GM23338 (cell line): Measurements from ENCODE around the gene POLR2L. TPM values are rescaled to one million over a fixed set of nuclear protein-coding genes. Genes with fewer than 3 reads are reported as not detected.

ENCODE experiments used
- ATAC-seq: fragments of 200-7000 bp; cut with Tn5 transposase; 3 replicates; pipeline ENCODE4 v1.9.1; 2020
- DNase-seq: peaks from one replicate; pipeline ENCODE4 v3.0.0-alpha.2; 2015; ENCODE audit warnings: low spot score
- H2AFZ ChIP-seq: fragments of 200-600 bp; sonication (generic); 2 replicates; pipeline ENCODE4 v1.8.0; 2016; ENCODE audit warnings: antibody characterized with exemption, mild to moderate bottlenecking, moderate library complexity
- H3F3A ChIP-seq: fragments of 200-600 bp; sonication (generic); replicated peaks from 2 replicates; pipeline ENCODE4 v1.8.0; 2017; ENCODE audit warnings: antibody characterized with exemption, mixed run types, low read depth
- H3K27ac ChIP-seq: fragments of 200-600 bp; sonication (generic); 2 replicates; pipeline ENCODE4 v1.6.1; 2016; ENCODE audit warnings: low read depth
- H3K27me3 ChIP-seq: fragments of 200-600 bp; sonication (generic); 2 replicates; pipeline ENCODE4 v1.8.0; 2016; ENCODE audit warnings: mild to moderate bottlenecking, mixed run types, moderate library complexity; ENCODE audit not compliant: insufficient read depth
- H3K36me3 ChIP-seq: fragments of 200-600 bp; sonication (generic); 2 replicates; pipeline ENCODE4 v1.8.0; 2016; ENCODE audit warnings: mild to moderate bottlenecking; ENCODE audit not compliant: insufficient read depth
- H3K4me1 ChIP-seq: fragments of 200-600 bp; sonication (generic); 2 replicates; pipeline ENCODE4 v1.8.0; 2016; ENCODE audit warnings: mild to moderate bottlenecking, moderate library complexity; ENCODE audit not compliant: insufficient read depth
- H3K4me2 ChIP-seq: fragments of 200-600 bp; sonication (generic); 2 replicates; pipeline ENCODE4 v1.7.1; 2017; ENCODE audit warnings: mixed run types
- H3K4me3 ChIP-seq: fragments of 200-600 bp; sonication (generic); 2 replicates; pipeline ENCODE4 v1.6.1; 2016; ENCODE audit warnings: mixed run types
- H3K79me2 ChIP-seq: fragments of 200-600 bp; sonication (generic); replicated peaks from 2 replicates; pipeline ENCODE4 v1.8.0; 2017; ENCODE audit warnings: mild to moderate bottlenecking; ENCODE audit not compliant: insufficient read depth
- H3K9me2 ChIP-seq: fragments of 200-600 bp; sonication (generic); 2 replicates; pipeline ENCODE4 v1.8.0; 2017; ENCODE audit not compliant: insufficient read depth
- H4K20me1 ChIP-seq: fragments of 200-600 bp; sonication (generic); replicated peaks from 2 replicates; pipeline ENCODE4 v1.8.0; 2017; ENCODE audit warnings: mild to moderate bottlenecking; ENCODE audit not compliant: insufficient read depth
- H3K27ac Mint-ChIP-seq: 2 replicates; pipeline ENCODE4 v1.8.0; 2020; ENCODE audit warnings: inconsistent platforms, mild to moderate bottlenecking, moderate library complexity, mixed read lengths
- H3K27me3 Mint-ChIP-seq: 3 replicates; pipeline ENCODE4 v1.8.0; 2022; ENCODE audit warnings: low read depth, mild to moderate bottlenecking, moderate library complexity, mixed read lengths, inconsistent platforms; ENCODE audit not compliant: insufficient read depth, poor library complexity
- H3K36me3 Mint-ChIP-seq: 3 replicates; pipeline ENCODE4 v1.8.0; 2021; ENCODE audit warnings: low read depth, mild to moderate bottlenecking, inconsistent platforms, moderate library complexity, mixed read lengths
- H3K4me1 Mint-ChIP-seq: 3 replicates; pipeline ENCODE4 v1.8.0; 2020; ENCODE audit warnings: mild to moderate bottlenecking, inconsistent platforms, mixed read lengths
- H3K4me3 Mint-ChIP-seq: 3 replicates; pipeline ENCODE4 v1.8.0; 2021; ENCODE audit warnings: moderate library complexity, mild to moderate bottlenecking, inconsistent platforms, mixed read lengths
- H3K9me3 Mint-ChIP-seq: 3 replicates; pipeline ENCODE4 v1.8.0; 2020; ENCODE audit warnings: moderate library complexity, mild to moderate bottlenecking, inconsistent platforms, mixed read lengths
- CREB1 ChIP-seq: fragments of 250-450 bp; sonication (Bioruptor Pico); IDR thresholded peaks from 2 replicates; pipeline ENCODE4 v1.5.0; 2020; ENCODE audit warnings: low read depth, mild to moderate bottlenecking, moderate library complexity
- POLR2AphosphoS5 ChIP-seq: IDR thresholded peaks from 2 replicates; pipeline ENCODE4 v1.6.1; 2016; ENCODE audit warnings: antibody characterized with exemption, low read depth
- ZNF462 ChIP-seq: fragments of 250-450 bp; sonication (Bioruptor Pico); IDR thresholded peaks from 2 replicates; pipeline ENCODE4 v1.5.0; 2020; ENCODE audit warnings: mild to moderate bottlenecking, moderate library complexity
- polyA plus RNA-seq: library from polyadenylated mRNA; unstranded; fragments of >200 nt; fragmentation: Nextera tagmentation; extraction: Ambion mirVana; gene quantifications from 2 replicates; pipeline ENCODE4 v1.2.1, GENCODE V29; 2016
- total RNA-seq: library from RNA; depleted of rRNA; stranded (reverse); fragments of >200 nt; shearing (Covaris generic); gene quantifications from 2 replicates; pipeline ENCODE4 v1.2.3, GENCODE V29; 2014

Gene POLR2L
- total and polyA plus RNA-seq, 2 experiments from 2014 or later: 32.2 to 369 TPM

GRCh38 chr11:862696-863022 lies 20.3 kb upstream of the POLR2L start:
- Histone ChIP-seq H2AFZ (no peak overlapping the region), H3K9me2 (no peaks in the 10 kb centered on the region), H4K20me1 (peaks cover 39% of the 10 kb centered on the region), H3K27me3 (no peaks in the 10 kb centered on the region), H3K4me2 (peak overlapping the region; percentile 71), H3K4me3 (0 out of 2 replicates have a peak overlapping the region, but pooled peaks have one; percentile 34), H3K36me3 (no peaks in the 10 kb centered on the region), H3F3A (peaks cover 22% of the 10 kb centered on the region), H3K27ac (no peak overlapping the region), H3K79me2 (no peaks in the 10 kb centered on the region), H3K4me1 (peaks cover 16% of the 10 kb centered on the region; the same call in 1 of the 2 replicates)
- Mint-ChIP-seq H3K4me1 (peaks cover 27% of the 10 kb centered on the region), H3K4me3 (peak overlapping the region; percentile 54; the same call in 2 of the 3 replicates), H3K27ac (no peak overlapping the region), H3K9me3 (no peaks in the 10 kb centered on the region; the same call in 2 of the 3 replicates), H3K27me3 (peaks cover 32% of the 10 kb centered on the region), H3K36me3 (peaks cover 3% of the 10 kb centered on the region; the same call in 1 of the 3 replicates)
- peak; percentile 6; the same call in 2 of the 3 replicates for ATAC-seq
- TF ChIP-seq POLR2AphosphoS5: no peak
- DNase-seq: no peak

- peaks cover 16% of the 10 kb centered on the region; the same call in 1 of the 2 replicates for H3K4me1 ChIP-seq
- no peak overlapping the region for H3K27ac ChIP-seq
- H3K4me3 Mint-ChIP-seq: peak overlapping the region; percentile 54; the same call in 2 of the 3 replicates
- peaks cover 3% of the 10 kb centered on the region; the same call in 1 of the 3 replicates for H3K36me3 Mint-ChIP-seq
- DNase-seq (peak; percentile 67), ATAC-seq (peak; percentile 54)
- H4K20me1 ChIP-seq: peaks cover 37% of the 10 kb centered on the region
- H3K27ac Mint-ChIP-seq: no peak overlapping the region
- H3K27me3 ChIP-seq: no peaks in the 10 kb centered on the region
- no peaks in the 10 kb centered on the region for H3K9me2 ChIP-seq
- TF ChIP-seq ZNF462 (CRISPR knock-in tag) (no peak), POLR2AphosphoS5 (0 out of 2 replicates have a peak, but pooled peaks have one; percentile 38), CREB1 (CRISPR knock-in tag) (0 out of 2 replicates have a peak, but pooled peaks have one; percentile 36)
- H2AFZ ChIP-seq: no peak overlapping the region
- peak overlapping the region; percentile 71; the same call in 1 of the 2 replicates for H3K4me2 ChIP-seq
- no peak overlapping the region for H3K4me3 ChIP-seq
- H3K9me3 Mint-ChIP-seq: no peaks in the 10 kb centered on the region; the same call in 2 of the 3 replicates
- H3F3A ChIP-seq: peaks cover 22% of the 10 kb centered on the region
- H3K27me3 Mint-ChIP-seq: peaks cover 31% of the 10 kb centered on the region
- H3K36me3 ChIP-seq: no peaks in the 10 kb centered on the region
- H3K4me1 Mint-ChIP-seq: peaks cover 30% of the 10 kb centered on the region
- no peaks in the 10 kb centered on the region for H3K79me2 ChIP-seq
Measured at GRCh38 chr11:862081-862661, 19.8 kb upstream of the POLR2L start.
